A673 (cell line): ENCODE measurements around the gene ABCA10. TPM values are rescaled to one million over a fixed set of nuclear protein-coding genes. Genes with fewer than 3 reads are reported as not detected.
"Not testable (repeated sequence)": the region's sequence is repeated elsewhere in the genome, so short reads cannot be mapped to it uniquely, and the experiment has no call there.

ENCODE experiments used
- BruUV-seq: library from RNA; stranded (reverse); fragments of 400-500 nt; replicated peaks from 2 replicates; lab custom pipeline; 2021; lab: Mats Ljungman, UMichigan
- CTCF ChIA-PET: fragments of 300-600 bp; sonication (Branson Sonifier 250); formaldehyde crosslinking; loops from one replicate; lab custom pipeline; 2022; ENCODE audit warnings: antibody characterized with exemption; lab: Charles Lee
- POLR2A ChIA-PET: fragments of 300-600 bp; sonication (Branson Sonifier 250); formaldehyde crosslinking; loops from one replicate; lab custom pipeline; 2022; ENCODE audit warnings: antibody characterized with exemption; ENCODE audit not compliant: low non-redundant PET; lab: Charles Lee
- DNase-seq: peaks from one replicate; pipeline ENCODE4 v3.0.0-alpha.2; 2015; ENCODE audit warnings: low spot score
- H3K27ac ChIP-seq: fragments of 200-600 bp; sonication (generic); 2 replicates; pipeline ENCODE4 v1.5.1; 2016; ENCODE audit warnings: mixed run types, low read depth, mild to moderate bottlenecking, mixed read lengths, antibody characterized with exemption, low read length; ENCODE audit not compliant: poor library complexity, severe bottlenecking
- H3K27me3 ChIP-seq: fragments of 200-600 bp; sonication (generic); replicated peaks from 2 replicates; pipeline ENCODE4 v1.6.1; 2017; ENCODE audit warnings: mixed run types, low read depth, mild to moderate bottlenecking, mixed read lengths, antibody characterized with exemption, low read length; ENCODE audit not compliant: insufficient read depth, poor library complexity
- H3K36me3 ChIP-seq: fragments of 200-600 bp; sonication (generic); 2 replicates; pipeline ENCODE4 v1.6.1; 2016; ENCODE audit warnings: mixed run types, mild to moderate bottlenecking, mixed read lengths, antibody characterized with exemption, low read length; ENCODE audit not compliant: insufficient read depth, poor library complexity, severe bottlenecking
- H3K4me1 ChIP-seq: fragments of 200-600 bp; sonication (generic); 2 replicates; pipeline ENCODE4 v1.6.1; 2017; ENCODE audit warnings: mixed run types, mild to moderate bottlenecking, mixed read lengths, antibody characterized with exemption, low read length; ENCODE audit not compliant: insufficient read depth, poor library complexity, severe bottlenecking
- H3K4me3 ChIP-seq: fragments of 200-600 bp; sonication (generic); 2 replicates; pipeline ENCODE4 v1.5.1; 2016; ENCODE audit warnings: low read depth, mixed run types, mild to moderate bottlenecking, mixed read lengths, low read length; ENCODE audit not compliant: poor library complexity, severe bottlenecking
- H3K9me3 ChIP-seq: fragments of 200-600 bp; sonication (generic); 2 replicates; pipeline ENCODE4 v1.6.1; 2016; ENCODE audit warnings: mixed run types, low read depth, mild to moderate bottlenecking, mixed read lengths, antibody characterized with exemption, low read length; ENCODE audit not compliant: poor library complexity, severe bottlenecking
- EZH2 ChIP-seq: fragments of 200-600 bp; sonication (generic); IDR thresholded peaks from 2 replicates; pipeline ENCODE4 v1.6.1; 2017; ENCODE audit warnings: borderline replicate concordance, low read depth, mild to moderate bottlenecking, mixed read lengths, antibody characterized with exemption, low read length; ENCODE audit not compliant: poor library complexity, severe bottlenecking
- intact Hi-C: fragments of 100-400 bp; cut with micrococcal nuclease; formaldehyde crosslinking; loops from one replicate; pipeline ENCODE4 v1.10.0; 2022; ENCODE audit not compliant: unreplicated experiment
- total RNA-seq: library from RNA; stranded (reverse); gene quantifications from 2 replicates; pipeline ENCODE4 v1.2.3, GENCODE V29; 2021
- TF ChIP-seq, protein P1 (sequence below): fragments of 300-800, 200-600 bp; sonication (generic); conservative IDR thresholded peaks from 2 replicates; pipeline ENCODE4 v1.5.1; 2017; ENCODE audit warnings: low read depth, mild to moderate bottlenecking, antibody characterized with exemption, low read length, moderate library complexity, mixed read lengths

The ABCA10 gene
- total RNA-seq, 1 experiment from 2014 or later: 0.47 TPM

- DNase-seq: no peak
- intact Hi-C loops: no loop called here
- H3K36me3 ChIP-seq: no peaks in the 10 kb centered on the region
- BruUV-seq: no TSS peak
- ChIA-PET POLR2A (no interaction called here), CTCF (no interaction called here)
- H3K4me1 ChIP-seq: peaks cover 4% of the 10 kb centered on the region
- H3K4me3 ChIP-seq: no peak overlapping the region
- H3K9me3 ChIP-seq: no peaks in the 10 kb centered on the region
- H3K27me3 ChIP-seq: no peaks in the 10 kb centered on the region
- no peak overlapping the region for H3K27ac ChIP-seq
- no peak for TF ChIP-seq EZH2
- TF ChIP-seq, protein P1, sequence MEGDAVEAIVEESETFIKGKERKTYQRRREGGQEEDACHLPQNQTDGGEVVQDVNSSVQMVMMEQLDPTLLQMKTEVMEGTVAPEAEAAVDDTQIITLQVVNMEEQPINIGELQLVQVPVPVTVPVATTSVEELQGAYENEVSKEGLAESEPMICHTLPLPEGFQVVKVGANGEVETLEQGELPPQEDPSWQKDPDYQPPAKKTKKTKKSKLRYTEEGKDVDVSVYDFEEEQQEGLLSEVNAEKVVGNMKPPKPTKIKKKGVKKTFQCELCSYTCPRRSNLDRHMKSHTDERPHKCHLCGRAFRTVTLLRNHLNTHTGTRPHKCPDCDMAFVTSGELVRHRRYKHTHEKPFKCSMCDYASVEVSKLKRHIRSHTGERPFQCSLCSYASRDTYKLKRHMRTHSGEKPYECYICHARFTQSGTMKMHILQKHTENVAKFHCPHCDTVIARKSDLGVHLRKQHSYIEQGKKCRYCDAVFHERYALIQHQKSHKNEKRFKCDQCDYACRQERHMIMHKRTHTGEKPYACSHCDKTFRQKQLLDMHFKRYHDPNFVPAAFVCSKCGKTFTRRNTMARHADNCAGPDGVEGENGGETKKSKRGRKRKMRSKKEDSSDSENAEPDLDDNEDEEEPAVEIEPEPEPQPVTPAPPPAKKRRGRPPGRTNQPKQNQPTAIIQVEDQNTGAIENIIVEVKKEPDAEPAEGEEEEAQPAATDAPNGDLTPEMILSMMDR: no peak
These were observed 58.2 kb downstream of the ABCA10 start for GRCh38 chr17:69170377-69170776.

- H3K9me3 ChIP-seq, POLR2A ChIA-PET, BruUV-seq, H3K36me3 ChIP-seq, H3K4me3 ChIP-seq, intact Hi-C loops, CTCF ChIA-PET, H3K27me3 ChIP-seq, H3K4me1 ChIP-seq, DNase-seq, H3K27ac ChIP-seq: not testable (repeated sequence)
These were observed 60.0 kb downstream of the ABCA10 start for GRCh38 chr17:69168642-69169041.

DNA sequence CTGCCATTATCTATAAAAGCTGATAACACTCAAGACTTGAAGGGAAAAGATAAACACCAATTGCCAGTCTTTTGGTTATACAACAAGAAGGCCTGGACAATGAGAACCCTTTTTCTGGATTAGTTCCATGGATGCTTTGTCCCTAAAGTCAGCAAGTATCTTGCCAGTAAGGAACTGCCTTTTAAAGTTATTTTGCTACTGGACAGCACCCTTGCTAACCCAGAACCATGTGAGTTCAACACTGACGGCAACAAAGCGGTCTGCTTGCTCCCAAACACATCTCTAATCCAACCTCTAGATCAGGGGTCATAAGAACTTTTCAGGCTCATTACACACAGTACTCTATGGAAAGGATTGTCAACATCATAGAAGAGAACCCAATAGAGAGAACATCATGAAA, 61.7 kb downstream of the ABCA10 start:
- H3K4me3 ChIP-seq: no peak overlapping the region
- intact Hi-C loops: no loop called here
- CTCF ChIA-PET: no interaction called here
- no peaks in the 10 kb centered on the region for H3K27me3 ChIP-seq
- POLR2A ChIA-PET: no interaction called here
- no TSS peak for BruUV-seq
- TF ChIP-seq, protein P1: no peak
- no peak for TF ChIP-seq EZH2
- H3K36me3 ChIP-seq: no peaks in the 10 kb centered on the region
- H3K27ac ChIP-seq: no peak overlapping the region
- no peaks in the 10 kb centered on the region for H3K4me1 ChIP-seq
- no peaks in the 10 kb centered on the region for H3K9me3 ChIP-seq
- no peak for DNase-seq

DNA sequence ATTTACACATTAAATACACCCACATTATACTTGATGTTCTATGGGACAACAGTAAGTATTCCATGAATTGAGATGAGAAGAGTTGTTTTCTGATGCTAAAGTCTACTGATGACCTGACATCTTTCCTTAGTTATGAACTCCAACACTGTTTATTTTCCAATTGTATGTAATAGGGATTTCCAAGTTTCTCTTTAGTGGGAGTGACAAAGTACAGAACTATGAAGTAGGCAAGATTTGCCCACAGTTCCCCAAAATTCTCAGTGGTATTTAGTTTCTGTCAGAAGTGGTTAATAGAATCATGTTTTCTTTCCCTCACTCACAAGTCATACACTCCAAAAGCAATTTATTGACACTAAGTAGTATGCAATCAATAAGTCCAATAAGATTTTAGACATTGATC, 64.4 kb downstream of the ABCA10 start:
- Histone ChIP-seq H3K4me3 (no peak overlapping the region), H3K4me1 (no peaks in the 10 kb centered on the region), H3K9me3 (no peaks in the 10 kb centered on the region), H3K27me3 (no peaks in the 10 kb centered on the region), H3K36me3 (no peaks in the 10 kb centered on the region), H3K27ac (no peak overlapping the region)
- no peak for DNase-seq
- TF ChIP-seq, protein P1: no peak
- no peak for TF ChIP-seq EZH2
- BruUV-seq: no TSS peak
- intact Hi-C loops: no loop called here
- ChIA-PET CTCF (no interaction called here), POLR2A (no interaction called here)
